T-cell (primary cell): ENCODE results near the gene HES6. TPM values are rescaled to one million over a fixed set of nuclear protein-coding genes. Genes with fewer than 3 reads are reported as not detected.

Source experiments
- ATAC-seq, 4 experiments: fragments of 200-7000 bp in 3 of 4; fragments of 150-1000 bp in 1 of 4; cut with Tn5 transposase; replicated peaks in 1 of 4; 1 replicate in 3 of 4; 2 replicates in 1 of 4; pipeline ENCODE4 v1.10.0; 2021; ENCODE audit warnings: moderate library complexity in 3 of 4, mild to moderate bottlenecking in 2 of 4, moderate number of reproducible peaks in 1 of 4
- CTCF ChIA-PET, 2 donors: fragments of 300-600 bp; sonication (Branson Sonifier 250); formaldehyde crosslinking; loops; one replicate each; lab custom pipeline; 2022; ENCODE audit warnings: antibody characterized with exemption in 2 of 2; lab: Charles Lee
- POLR2A ChIA-PET, 2 donors: fragments of 300-600 bp; sonication (Branson Sonifier 250); formaldehyde crosslinking; loops; one replicate each; lab custom pipeline; 2022; ENCODE audit warnings: antibody characterized with exemption in 2 of 2; lab: Charles Lee
- DNase-seq, 35 experiments: peaks; one replicate each; pipeline versions ENCODE4 v3.0.0 to v3.0.0-alpha.2; 2013 to 2023
- H3K27ac ChIP-seq: one replicate; pipeline ENCODE4 v1.5.1; 2013; ENCODE audit warnings: low read length
- H3K27me3 ChIP-seq, 2 experiments: replicated peaks in 1 of 2; 1 replicate in 1 of 2; 2 replicates in 1 of 2; pipeline versions ENCODE4 v1.6.1 to v1.7.0; 2013; ENCODE audit warnings: low read length in 1 of 2, mixed read lengths in 1 of 2; ENCODE audit not compliant: control insufficient read depth in 2 of 2, insufficient read depth in 2 of 2; ENCODE audit errors: extremely low read depth in 1 of 2
- H3K36me3 ChIP-seq, 2 donors: 1 replicate in 1 of 2; 2 replicates in 1 of 2; pipeline versions ENCODE4 v1.6.1 to v1.7.0; 2013; ENCODE audit warnings: low read length in 1 of 2; ENCODE audit not compliant: control insufficient read depth in 2 of 2, insufficient read depth in 1 of 2; ENCODE audit errors: extremely low read depth in 1 of 2
- H3K4me1 ChIP-seq, 2 experiments: 1 replicate in 1 of 2; 2 replicates in 1 of 2; pipeline versions ENCODE4 v1.6.1 to v1.7.0; 2013; ENCODE audit warnings: low read length in 2 of 2, mixed read lengths in 1 of 2; ENCODE audit not compliant: insufficient read depth in 2 of 2, control insufficient read depth in 1 of 2; ENCODE audit errors: extremely low read depth in 1 of 2
- H3K4me3 ChIP-seq, 2 donors: 1 replicate in 1 of 2; 2 replicates in 1 of 2; pipeline versions ENCODE4 v1.5.1 to v1.7.0; 2013; ENCODE audit warnings: mild to moderate bottlenecking in 2 of 2, low read length in 1 of 2, moderate library complexity in 1 of 2; ENCODE audit not compliant: control insufficient read depth in 1 of 2; ENCODE audit errors: extremely low read depth in 1 of 2
- H3K9me3 ChIP-seq: 2 replicates; pipeline ENCODE4 v1.7.0; 2013
- H3K27ac Mint-ChIP-seq, 2 donors: one replicate each; pipeline ENCODE4 v1.8.0; 2020 to 2021; ENCODE audit warnings: mild to moderate bottlenecking in 2 of 2, mixed read lengths in 2 of 2
- H3K27me3 Mint-ChIP-seq, 2 donors: one replicate each; pipeline ENCODE4 v1.8.0; 2021 to 2022; ENCODE audit warnings: mixed read lengths in 2 of 2
- H3K36me3 Mint-ChIP-seq: one replicate; pipeline ENCODE4 v1.8.0; 2021; ENCODE audit warnings: mixed read lengths
- H3K4me1 Mint-ChIP-seq, 3 donors: one replicate each; pipeline ENCODE4 v1.8.0; 2020 to 2022; ENCODE audit warnings: mixed read lengths in 3 of 3, mild to moderate bottlenecking in 1 of 3
- H3K4me3 Mint-ChIP-seq, 3 donors: one replicate each; pipeline ENCODE4 v1.8.0; 2020 to 2022; ENCODE audit warnings: mild to moderate bottlenecking in 3 of 3, mixed read lengths in 3 of 3, moderate library complexity in 3 of 3
- H3K9me3 Mint-ChIP-seq, 3 donors: one replicate each; pipeline ENCODE4 v1.8.0; 2020 to 2022; ENCODE audit warnings: mixed read lengths in 3 of 3
- WGBS: methylation state at CpG from one replicate; pipeline ENCODE4 v1.1.5; 2013; ENCODE audit warnings: missing lambda C conversion rate; ENCODE audit not compliant: insufficient coverage; 5-methylcytosine and 5-hydroxymethylcytosine counted together
- total RNA-seq, 35 experiments: library from RNA in 6 of 35; stranded (reverse) in 6 of 35; fragments of 120-200 nt in 1 of 35; gene quantifications; one replicate each; pipeline versions ENCODE4 v1.2.1 to v1.2.4 and lab custom pipeline; 2013 to 2026

The HES6 gene
- total RNA-seq, result 1 to 10 TPM; 1.7 to 3.6 (median 2.7) TPM
- total RNA-seq (2013), result 0.92 TPM
- total RNA-seq (lab: John Stamatoyannopoulos, UW), result 0.76 to 5.0 (median 1.5) reads per million in 29 experiments

- H3K36me3 Mint-ChIP-seq, result peaks cover 2% of the 10 kb centered on the region
- peaks cover 10 to 17% of the 10 kb centered on the region in 2 donors for H3K27me3 Mint-ChIP-seq
- H3K4me1 ChIP-seq, result peaks cover 0 to 22% of the 10 kb centered on the region in 2 experiments
- peaks cover 0 to 1% of the 10 kb centered on the region in 2 donors for H3K36me3 ChIP-seq
- H3K27ac ChIP-seq, result no peak within 1 kb of the TSS
- peak within 1 kb of the TSS; percentile 83 to 92 (median 87) for H3K4me3 Mint-ChIP-seq
- H3K4me3 ChIP-seq, result peak within 1 kb of the TSS; percentile 51 to 66
- DNase-seq (peak; percentile 31 to 86 (median 64)), ATAC-seq (peak; percentile 83 to 86 (median 84))
- H3K9me3 Mint-ChIP-seq, result no peaks in the 10 kb centered on the region
- WGBS, result 1% methylated on average over 81 of the region's 105 CpGs
- H3K27ac Mint-ChIP-seq, result peak within 1 kb of the TSS in 1 of 2 donors; percentile 55
- ChIA-PET CTCF (no interaction called here), POLR2A (no interaction called here)
- H3K27me3 ChIP-seq, result peaks cover 17 to 40% of the 10 kb centered on the region in 2 experiments
- H3K9me3 ChIP-seq, result no peaks in the 10 kb centered on the region
- peaks cover 3 to 8% (median 5%) of the 10 kb centered on the region in 3 donors for H3K4me1 Mint-ChIP-seq
Observed at GRCh38 chr2:238239863-238240756, at the start of gene HES6. TSS of gene HES6 (minus strand) at chr2:238240038. CDS start at chr2:238239905, 133 bp downstream.

- CTCF ChIA-PET, result interaction anchor here in 1 of 2 donors (1.0 to 1.2 kb wide), 2 partner anchors 11 to 26 kb away, joined by 3 read pairs; no protein-coding TSS in a partner anchor
- H3K36me3 ChIP-seq, result no peaks in the 10 kb centered on the region
- Mint-ChIP-seq H3K9me3 (no peaks in the 10 kb centered on the region), H3K27me3 (no peaks in the 10 kb centered on the region), H3K27ac (peak overlapping the region; percentile 85 to 93), H3K36me3 (no peaks in the 10 kb centered on the region), H3K4me3 (peak overlapping the region; percentile 90 to 96 (median 95)), H3K4me1 (peaks cover 29 to 45% (median 44%) of the 10 kb centered on the region in 3 donors)
- H3K4me1 ChIP-seq, result peaks cover 7 to 29% of the 10 kb centered on the region in 2 experiments
- peaks cover 0 to 7% of the 10 kb centered on the region in 2 experiments for H3K27me3 ChIP-seq
- H3K4me3 ChIP-seq, result peak overlapping the region; percentile 68 to 82
- 57% methylated on average over 9 of the region's 13 CpGs for WGBS
- H3K9me3 ChIP-seq, result no peaks in the 10 kb centered on the region
- POLR2A ChIA-PET, result no interaction called here
- peak in 1 of 35 experiments; percentile 24 for DNase-seq
- ATAC-seq, result no peak
- H3K27ac ChIP-seq, result peak overlapping the region; percentile 78
Observed at GRCh38 chr2:238289574-238289973, 49.7 kb upstream of the HES6 start.

GRCh38 chr2:238288650-238289573 lies 49.1 kb upstream of the HES6 start:
- ChIA-PET CTCF (interaction anchor here in 1 of 2 donors (1.0 to 1.2 kb wide), 2 partner anchors 10 to 26 kb away, joined by 3 read pairs; no protein-coding TSS in a partner anchor), POLR2A (interaction anchor here in 1 of 2 donors (0.6 kb wide), 1 partner anchor 137 kb away, joined by 6 read pairs; no protein-coding TSS in a partner anchor)
- peak overlapping the region; percentile 87 to 93 for H3K27ac Mint-ChIP-seq

GRCh38 chr2:238287737-238288649 lies 48.2 kb upstream of the HES6 start, which contains the start of gene PER2:
TSS of gene PER2 (minus strand) at chr2:238288610. CDS start at chr2:238277936, 10,674 bp downstream.
- peak within 1 kb of the TSS; percentile 90 to 96 (median 95) for H3K4me3 Mint-ChIP-seq
- under 1% methylated on average over 58 of the region's 65 CpGs for WGBS
- Histone ChIP-seq H3K27me3 (no peaks in the 10 kb centered on the region), H3K4me1 (peaks cover 7 to 34% of the 10 kb centered on the region in 2 experiments), H3K27ac (peak within 1 kb of the TSS; percentile 78), H3K36me3 (no peaks in the 10 kb centered on the region), H3K4me3 (peak within 1 kb of the TSS; percentile 83 to 89), H3K9me3 (no peaks in the 10 kb centered on the region)
- CTCF ChIA-PET, result interaction anchor here in 1 of 2 donors (1.0 kb wide), 1 partner anchor 9 kb away, joined by 3 read pairs; no protein-coding TSS in a partner anchor
- peaks cover 40 to 61% (median 55%) of the 10 kb centered on the region in 3 donors for H3K4me1 Mint-ChIP-seq
- H3K27ac Mint-ChIP-seq, result peak within 1 kb of the TSS; percentile 87 to 93
- no peaks in the 10 kb centered on the region for H3K9me3 Mint-ChIP-seq
- DNase-seq (peak in 20 of 35 experiments; percentile 5 to 57 (median 24)), ATAC-seq (peak in 3 of 4 experiments; percentile 17 to 42 (median 36))
- peaks cover 4% of the 10 kb centered on the region for H3K36me3 Mint-ChIP-seq
- H3K27me3 Mint-ChIP-seq, result no peaks in the 10 kb centered on the region
- POLR2A ChIA-PET, result no interaction called here

More at GRCh38 chr2:238288650-238289573, 49.1 kb upstream of the HES6 start:
- WGBS, result under 1% methylated on average over 99 of the region's 108 CpGs
- ATAC-seq (peak; percentile 89 to 96 (median 94)), DNase-seq (peak; percentile 94 to 99 (median 97))
- Histone ChIP-seq H3K4me1 (peaks cover 7 to 29% of the 10 kb centered on the region in 2 experiments), H3K36me3 (no peaks in the 10 kb centered on the region), H3K27ac (peak overlapping the region; percentile 78), H3K9me3 (no peaks in the 10 kb centered on the region), H3K27me3 (peaks cover 0 to 1% of the 10 kb centered on the region in 2 experiments), H3K4me3 (peak overlapping the region; percentile 68 to 83)
- Mint-ChIP-seq H3K27me3 (no peaks in the 10 kb centered on the region), H3K9me3 (no peaks in the 10 kb centered on the region), H3K4me3 (peak overlapping the region; percentile 90 to 96 (median 95)), H3K4me1 (peaks cover 31 to 52% (median 47%) of the 10 kb centered on the region in 3 donors), H3K36me3 (no peaks in the 10 kb centered on the region)

- ChIA-PET POLR2A (interaction anchor here in 1 of 2 donors (0.6 kb wide), 1 partner anchor 34 kb away, joined by 3 read pairs; no protein-coding TSS in a partner anchor), CTCF (no interaction called here)
- WGBS, result 70% methylated on average over 10 of the region's 11 CpGs
- Mint-ChIP-seq H3K27me3 (no peaks in the 10 kb centered on the region), H3K4me1 (peaks cover 44 to 68% (median 62%) of the 10 kb centered on the region in 3 donors), H3K4me3 (peak overlapping the region; percentile 77 to 96 (median 82)), H3K36me3 (peaks cover 4% of the 10 kb centered on the region), H3K27ac (peak overlapping the region in 1 of 2 donors; percentile 64), H3K9me3 (no peaks in the 10 kb centered on the region)
- ATAC-seq, result no peak
- H3K27ac ChIP-seq, result no peak overlapping the region
- H3K9me3 ChIP-seq, result no peaks in the 10 kb centered on the region
- no peaks in the 10 kb centered on the region for H3K36me3 ChIP-seq
- H3K27me3 ChIP-seq, result no peaks in the 10 kb centered on the region
- H3K4me3 ChIP-seq, result peak overlapping the region; percentile 83 to 89
- H3K4me1 ChIP-seq, result peaks cover 7 to 34% of the 10 kb centered on the region in 2 experiments
- no peak for DNase-seq
Observed at GRCh38 chr2:238286987-238287736, 47.3 kb upstream of the HES6 start.
